NCI-H345 treated with DMSO at 0.1 percent for 48 hours (cell line): ENCODE measurements around the gene PDE1C.
"Not testable (repeated sequence)": the region's sequence is repeated elsewhere in the genome, so short reads cannot be mapped to it uniquely, and the experiment has no call there.

Source experiments
- DNase-seq: peaks from one replicate; lab custom pipeline; 2025; ENCODE audit not compliant: unreplicated experiment; lab: John Stamatoyannopoulos, UW

PDE1C gene

GRCh38 chr7:32045228-32045627 lies 25.0 kb downstream of the PDE1C start:
- DNase-seq = no peak

DNA sequence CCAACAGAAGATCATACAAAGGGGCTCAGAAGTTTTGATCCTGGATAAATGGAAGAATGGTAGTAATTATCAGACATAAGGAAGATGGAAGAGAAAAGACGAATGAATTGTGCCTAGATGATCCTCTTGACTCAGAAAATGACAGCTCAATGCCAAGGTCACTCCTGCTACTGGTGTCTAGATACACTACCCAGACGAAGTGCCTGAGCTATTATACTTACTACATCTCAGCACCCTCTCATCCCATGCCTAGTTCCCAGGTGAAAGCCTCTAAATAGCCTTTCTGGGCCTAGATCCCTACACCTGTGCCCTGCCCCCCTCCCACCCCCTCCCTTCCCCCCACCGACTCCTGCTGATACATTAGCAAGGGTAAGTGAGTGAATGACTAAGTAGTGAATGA lies 25.5 kb downstream of the PDE1C start:
- no peak for DNase-seq

- no peak for DNase-seq
Observed at GRCh38 chr7:32043688-32044087, 26.5 kb downstream of the PDE1C start.

DNA sequence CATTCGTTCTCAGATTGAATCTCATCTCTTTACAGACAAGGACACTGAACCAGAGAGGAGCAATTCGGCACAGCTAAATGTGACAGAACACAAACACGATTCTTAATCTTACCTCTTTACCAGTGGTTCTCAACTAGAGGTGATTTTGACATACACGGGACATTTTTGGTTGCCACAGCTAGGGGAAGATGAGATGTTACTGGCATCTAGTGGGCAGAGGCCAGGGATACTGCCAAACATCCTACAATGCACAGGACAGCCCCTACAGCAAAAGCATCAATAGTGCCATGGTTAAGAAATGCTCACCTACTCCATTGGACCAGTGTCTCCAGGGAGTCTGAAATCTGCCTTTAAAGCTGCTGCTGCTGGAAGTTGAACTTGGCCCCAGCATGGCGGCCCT lies 27.3 kb downstream of the PDE1C start:
- no peak for DNase-seq

DNA sequence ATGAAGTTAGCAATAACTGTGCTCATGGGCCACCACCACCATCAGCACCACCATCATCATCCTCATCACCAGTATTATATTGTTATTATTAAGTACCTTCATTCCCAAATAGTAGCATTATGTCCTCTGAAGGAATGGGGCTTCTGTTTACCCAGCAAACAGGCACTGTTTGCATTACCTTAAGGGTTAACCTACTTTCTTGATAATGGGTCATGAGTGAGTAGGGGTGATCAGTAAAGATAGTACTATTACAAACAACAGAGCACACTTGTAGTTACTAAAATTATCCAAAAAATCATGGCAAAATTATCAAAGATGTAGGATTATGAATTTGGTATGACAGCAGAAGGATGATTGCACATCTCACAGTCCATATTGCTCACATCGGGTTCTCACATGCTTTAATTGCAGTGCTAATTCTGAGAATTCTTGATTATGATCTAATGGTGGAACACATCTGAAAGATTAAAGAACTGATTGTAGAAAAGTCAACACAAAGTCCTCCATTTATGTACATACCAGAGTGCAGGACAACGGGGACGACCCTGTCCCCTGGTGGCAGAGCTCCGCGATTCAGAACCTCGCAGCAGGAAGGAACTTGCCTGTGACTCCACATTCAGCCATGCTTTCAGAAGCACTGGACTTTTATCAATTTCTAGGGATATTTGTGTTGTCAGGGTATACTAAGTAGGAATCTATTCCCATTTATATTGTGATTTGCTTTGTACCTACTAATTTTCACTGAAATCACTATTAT lies 31.0 kb downstream of the PDE1C start:
- DNase-seq = no peak

DNA sequence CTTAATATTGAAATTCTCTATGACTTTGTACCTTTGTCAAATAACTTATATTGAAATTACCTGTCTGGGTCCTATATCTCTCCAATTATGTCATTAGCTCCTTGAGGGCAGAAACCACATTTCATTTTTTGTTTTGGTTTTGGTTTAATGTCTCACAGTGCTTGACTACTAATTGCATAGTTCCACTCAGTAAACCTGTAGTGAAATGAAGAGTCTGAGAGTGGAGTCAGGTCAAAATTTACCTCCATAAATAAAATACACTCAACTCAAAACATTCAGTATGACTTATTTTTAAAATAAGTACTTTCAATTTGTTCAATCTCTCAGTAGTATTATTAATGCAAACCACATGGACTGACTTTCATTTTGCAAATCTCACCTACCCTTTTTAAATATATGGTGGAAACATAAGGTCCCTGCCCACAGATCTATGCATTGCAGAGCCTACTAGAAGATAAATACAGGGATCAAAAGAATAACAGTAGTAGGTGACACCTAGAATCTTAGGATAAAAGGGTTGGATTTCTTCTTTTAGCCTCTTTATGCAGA lies 32.5 kb downstream of the PDE1C start:
- no peak for DNase-seq

- no peak for DNase-seq
Observed at GRCh38 chr7:32036557-32036956, 33.6 kb downstream of the PDE1C start.

DNA sequence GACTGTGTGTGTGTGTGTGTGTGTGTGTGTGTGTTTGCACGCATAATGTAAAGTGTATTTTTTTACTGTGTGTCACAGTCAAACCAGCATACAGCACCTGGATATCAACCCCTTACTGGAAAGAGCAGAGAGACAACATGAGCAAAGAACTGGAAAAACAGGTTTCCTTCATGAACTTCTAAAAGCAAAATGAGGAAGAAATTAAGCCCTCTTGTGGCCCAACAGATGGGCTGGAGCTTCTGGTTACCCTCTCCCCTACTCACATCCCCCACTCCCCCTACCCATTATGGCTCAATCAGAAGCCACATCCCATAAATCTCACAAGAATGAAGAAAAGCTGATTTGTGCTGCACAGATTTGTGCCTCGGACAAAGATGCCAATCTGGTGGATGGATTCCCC lies 36.2 kb downstream of the PDE1C start:
- DNase-seq = no peak

GRCh38 chr7:32033006-32033405 lies 37.2 kb downstream of the PDE1C start:
- DNase-seq = no peak

GRCh38 chr7:32032211-32032610 lies 38.0 kb downstream of the PDE1C start:
- no peak for DNase-seq

DNA sequence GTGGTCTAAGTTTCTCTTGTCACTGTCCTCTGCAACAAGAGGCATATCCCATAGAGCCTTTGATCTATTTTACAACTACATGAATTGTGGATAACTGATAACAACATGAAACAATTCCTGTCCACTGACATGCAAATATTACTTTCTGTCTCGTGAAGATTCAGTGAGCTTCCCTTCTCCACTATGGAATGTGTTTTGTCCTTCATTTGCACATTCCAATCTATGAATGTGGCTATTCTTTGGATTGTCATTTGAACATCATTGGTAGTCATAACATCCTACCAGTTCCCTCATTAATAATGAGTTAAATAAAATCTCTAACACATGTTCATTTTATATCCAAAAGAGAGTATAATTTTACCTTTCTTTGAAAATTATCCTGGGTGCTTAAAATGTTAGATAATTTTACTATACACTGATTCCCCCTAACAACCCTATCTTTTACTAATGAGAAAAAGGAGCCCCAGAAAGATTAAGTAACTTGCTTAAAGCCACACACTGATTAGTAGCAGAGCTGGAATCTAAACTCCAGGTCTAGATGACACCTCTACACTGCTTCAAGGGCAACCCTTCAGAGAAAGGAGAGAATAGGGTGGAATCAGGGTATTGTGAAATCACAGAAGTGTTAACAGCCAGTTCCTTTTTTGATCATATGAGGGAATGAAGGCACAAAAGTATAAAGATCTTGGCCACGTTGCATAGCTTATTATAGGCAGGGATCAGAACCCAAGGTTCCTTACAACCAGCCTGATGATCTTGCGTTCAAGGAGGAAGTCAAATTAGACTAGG lies 39.1 kb downstream of the PDE1C start:
- no peak for DNase-seq

- no peak for DNase-seq
Observed at GRCh38 chr7:32026083-32026425, 44.2 kb downstream of the PDE1C start.

- DNase-seq = no peak
Observed at GRCh38 chr7:32025381-32026082, 44.7 kb downstream of the PDE1C start.

- DNase-seq = no peak
Observed at GRCh38 chr7:32023376-32023775, 46.8 kb downstream of the PDE1C start.

- DNase-seq = no peak
Observed at GRCh38 chr7:32022966-32023365, 47.2 kb downstream of the PDE1C start.

GRCh38 chr7:32020551-32021159 lies 49.6 kb downstream of the PDE1C start:
- no peak for DNase-seq

- no peak for DNase-seq
Observed at GRCh38 chr7:32018845-32019578, 51.2 kb downstream of the PDE1C start.

- DNase-seq = no peak
Observed at GRCh38 chr7:32015133-32015532, 55.1 kb downstream of the PDE1C start.

DNA sequence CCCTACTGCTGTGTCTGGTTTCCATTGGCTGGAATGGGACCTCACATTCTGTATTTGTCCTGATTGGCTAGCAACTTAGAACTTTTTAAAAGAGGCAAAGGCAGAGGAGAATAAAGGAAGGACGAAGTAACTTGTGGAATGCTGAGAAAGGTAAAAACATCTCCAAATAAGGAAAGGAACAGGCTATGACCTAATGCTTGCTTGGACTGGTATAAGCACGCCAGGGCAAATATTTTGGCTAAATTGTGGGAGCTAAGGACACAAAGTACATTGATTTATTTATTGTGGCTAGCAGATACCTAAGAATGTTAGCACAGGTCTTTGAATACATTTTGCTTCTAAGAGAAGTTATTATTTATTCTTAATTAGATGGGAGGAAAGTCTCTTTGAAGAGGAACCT lies 56.7 kb downstream of the PDE1C start:
- not testable (repeated sequence) for DNase-seq

- no peak for DNase-seq
Observed at GRCh38 chr7:32005577-32005976, 64.6 kb downstream of the PDE1C start.

DNA sequence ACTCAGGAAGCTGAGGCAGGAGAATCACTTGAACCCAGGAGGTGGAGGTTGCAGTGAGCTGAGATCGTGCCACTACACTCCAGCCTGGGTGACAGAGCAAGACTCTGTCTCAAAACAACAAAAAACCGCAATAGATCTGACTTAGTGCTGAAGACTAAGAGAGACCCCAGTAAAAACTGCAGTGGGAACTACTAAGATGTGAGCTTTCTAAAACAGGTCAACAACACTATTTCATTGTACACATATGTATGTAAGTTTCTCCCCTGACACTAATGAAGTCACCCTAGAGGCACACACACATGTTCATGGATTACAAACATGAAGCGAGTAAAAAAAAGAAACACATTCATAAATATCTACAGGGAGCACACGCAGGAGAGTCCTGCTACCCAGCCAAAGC lies 68.3 kb downstream of the PDE1C start:
- DNase-seq = no peak
